H1 (cell line): ENCODE results near the gene DAGLA. TPM values are rescaled to one million over a fixed set of nuclear protein-coding genes. Genes with fewer than 3 reads are reported as not detected.

ENCODE experiments used
- CTCF ChIA-PET: fragments of 300-600 bp; sonication (Branson Sonifier 250); formaldehyde crosslinking; loops from one replicate; lab custom pipeline; 2021; ENCODE audit not compliant: partially characterized antibody; lab: Charles Lee
- POLR2A ChIA-PET: fragments of 300-600 bp; sonication (Branson Sonifier 250); formaldehyde crosslinking; loops from one replicate; lab custom pipeline; 2021; ENCODE audit warnings: inconsistent platforms; ENCODE audit not compliant: partially characterized antibody; lab: Charles Lee
- DNase-seq, 2 experiments: peaks; one replicate each; pipeline versions ENCODE4 v3.0.0 to v3.0.0-alpha.2; 2010 to 2022; ENCODE audit warnings: low spot score in 2 of 2, low read depth in 1 of 2, mixed read lengths in 1 of 2
- FAIRE-seq: peaks from 2 replicates; lab custom pipeline; 2011; peaks lifted over from hg19 to GRCh38; lab: Jason Lieb, UNC
- H2AFZ ChIP-seq: 2 replicates; pipeline ENCODE4 v1.8.1; 2012; ENCODE audit warnings: low read length, inconsistent platforms
- H2AK5ac ChIP-seq: 2 replicates; pipeline ENCODE4 v1.6.1; 2013; ENCODE audit warnings: low read depth, low read length
- H2BK120ac ChIP-seq: replicated peaks from 2 replicates; pipeline ENCODE3; 2013; ENCODE audit warnings: low read depth, low read length, inconsistent platforms
- H2BK12ac ChIP-seq: 2 replicates; pipeline ENCODE4 v1.6.1; 2013; ENCODE audit warnings: low read depth, low read length
- H2BK15ac ChIP-seq: 2 replicates; pipeline ENCODE4 v1.6.1; 2013; ENCODE audit warnings: low read length
- H2BK20ac ChIP-seq: 2 replicates; pipeline ENCODE4 v1.6.1; 2013; ENCODE audit warnings: low read length
- H2BK5ac ChIP-seq: 2 replicates; pipeline ENCODE4 v1.6.1; 2013; ENCODE audit warnings: low read depth, low read length
- H3K14ac ChIP-seq: 2 replicates; pipeline ENCODE4 v1.6.1; 2013; ENCODE audit warnings: inconsistent platforms; ENCODE audit not compliant: insufficient read length
- H3K18ac ChIP-seq: 2 replicates; pipeline ENCODE4 v1.6.1; 2013; ENCODE audit warnings: low read length; ENCODE audit errors: extremely low read depth
- H3K23ac ChIP-seq: 2 replicates; pipeline ENCODE4 v1.6.1; 2013; ENCODE audit warnings: inconsistent platforms; ENCODE audit not compliant: insufficient read length
- H3K23me2 ChIP-seq: 2 replicates; pipeline ENCODE4 v1.6.1; 2013; ENCODE audit warnings: low read depth, low read length
- H3K27ac ChIP-seq: 2 replicates; pipeline ENCODE4 v1.6.1; 2011; ENCODE audit warnings: low read depth, low read length, inconsistent platforms
- H3K27me3 ChIP-seq, 4 experiments: replicated peaks in 1 of 4; 1 replicate in 1 of 4; 2 replicates in 3 of 4; pipeline versions ENCODE4 v1.6.1 to v1.8.1; 2011 to 2013; ENCODE audit warnings: low read length in 3 of 4, mild to moderate bottlenecking in 3 of 4, inconsistent platforms in 2 of 4, mixed read lengths in 2 of 4, moderate library complexity in 1 of 4; ENCODE audit not compliant: control insufficient read depth in 3 of 4, insufficient read depth in 3 of 4; ENCODE audit errors: extremely low read depth in 1 of 4
- H3K36me3 ChIP-seq, 4 experiments: 2 replicates each; pipeline versions ENCODE4 v1.6.1 to v1.8.1; 2011 to 2013; ENCODE audit warnings: mild to moderate bottlenecking in 4 of 4, low read length in 3 of 4, moderate library complexity in 2 of 4, control low read depth in 1 of 4, inconsistent platforms in 1 of 4; ENCODE audit not compliant: insufficient read depth in 4 of 4, control insufficient read depth in 2 of 4
- H3K4ac ChIP-seq: replicated peaks from 2 replicates; pipeline ENCODE3; 2013; ENCODE audit warnings: low read length, low read depth, mixed read lengths, inconsistent platforms; ENCODE audit not compliant: insufficient read length
- H3K4me1 ChIP-seq, 4 experiments: replicated peaks in 1 of 4; 1 replicate in 1 of 4; 2 replicates in 3 of 4; pipeline versions ENCODE4 v1.6.1 to v1.8.1; 2011 to 2013; ENCODE audit warnings: low read length in 3 of 4, inconsistent platforms in 2 of 4, mixed read lengths in 1 of 4; ENCODE audit not compliant: insufficient read depth in 4 of 4, control insufficient read depth in 3 of 4
- H3K4me2 ChIP-seq, 2 experiments: 2 replicates each; pipeline versions ENCODE4 v1.6.1 to v1.8.1; 2011 to 2013; ENCODE audit warnings: low read depth in 2 of 2, low read length in 2 of 2, control low read depth in 1 of 2, inconsistent platforms in 1 of 2, mild to moderate bottlenecking in 1 of 2; ENCODE audit not compliant: insufficient read depth in 1 of 2
- H3K4me3 ChIP-seq, 4 experiments: fragments of 200-600, 300-600 bp in 1 of 4; sonication (generic), shearing (Covaris generic), sonication (Bioruptor Twin) in 1 of 4; 2 replicates each; pipeline versions ENCODE4 v1.5.1 to v1.8.1; 2011 to 2016; ENCODE audit warnings: low read length in 4 of 4, low read depth in 3 of 4, control low read depth in 2 of 4, inconsistent platforms in 2 of 4, mild to moderate bottlenecking in 2 of 4, mixed read lengths in 1 of 4, moderate library complexity in 1 of 4; ENCODE audit not compliant: insufficient read depth in 2 of 4; ENCODE audit errors: extremely low read depth in 1 of 4
- H3K56ac ChIP-seq: replicated peaks from 2 replicates; pipeline ENCODE3; 2013; ENCODE audit warnings: low read depth, mild to moderate bottlenecking, mixed read lengths, low read length, inconsistent platforms; ENCODE audit not compliant: insufficient read length
- H3K79me1 ChIP-seq: 2 replicates; pipeline ENCODE4 v1.6.1; 2013; ENCODE audit warnings: low read depth, low read length, control low read depth
- H3K79me2 ChIP-seq, 2 experiments: 2 replicates each; pipeline versions ENCODE4 v1.6.1 to v1.8.1; 2012 to 2013; ENCODE audit warnings: low read length in 2 of 2, mild to moderate bottlenecking in 2 of 2, inconsistent platforms in 1 of 2; ENCODE audit not compliant: insufficient read depth in 2 of 2, control insufficient read depth in 1 of 2
- H3K9ac ChIP-seq, 4 experiments: replicated peaks in 1 of 4; 1 replicate in 1 of 4; 2 replicates in 3 of 4; pipeline versions ENCODE4 v1.6.1 to v1.8.1; 2011 to 2013; ENCODE audit warnings: low read depth in 3 of 4, low read length in 3 of 4, control low read depth in 2 of 4, mild to moderate bottlenecking in 2 of 4, moderate library complexity in 2 of 4, inconsistent platforms in 1 of 4; ENCODE audit errors: extremely low read depth in 1 of 4
- H3K9me3 ChIP-seq, 2 experiments: 2 replicates each; pipeline versions ENCODE4 v1.6.1 to v1.8.1; 2012 to 2013; ENCODE audit warnings: mild to moderate bottlenecking in 2 of 2, moderate library complexity in 2 of 2, control low read depth in 1 of 2, inconsistent platforms in 1 of 2, low read depth in 1 of 2, low read length in 1 of 2, mixed read lengths in 1 of 2; ENCODE audit not compliant: insufficient read depth in 2 of 2
- H4K20me1 ChIP-seq, 2 experiments: replicated peaks in 1 of 2; 2 replicates each; pipeline versions ENCODE3 to v1.8.1; 2011 to 2013; ENCODE audit warnings: inconsistent platforms in 2 of 2, low read length in 2 of 2, mild to moderate bottlenecking in 1 of 2; ENCODE audit not compliant: insufficient read depth in 2 of 2, control insufficient read depth in 1 of 2
- H4K5ac ChIP-seq: 2 replicates; pipeline ENCODE4 v1.6.1; 2013; ENCODE audit warnings: low read length, low read depth, mixed read lengths, inconsistent platforms; ENCODE audit not compliant: insufficient read length
- H4K8ac ChIP-seq: 2 replicates; pipeline ENCODE4 v1.8.0; 2013; ENCODE audit warnings: mild to moderate bottlenecking, moderate library complexity, low read length, inconsistent platforms; ENCODE audit not compliant: insufficient read depth; ENCODE audit errors: extremely low read depth
- H4K91ac ChIP-seq: replicated peaks from 2 replicates; pipeline ENCODE3; 2013; ENCODE audit warnings: low read length, mixed read lengths, inconsistent platforms; ENCODE audit not compliant: insufficient read length
- ASH2L ChIP-seq: fragments of 200-600, 300-600 bp; sonication (generic); IDR thresholded peaks from one replicate; pipeline ENCODE4 v1.7.1; 2017; ENCODE audit warnings: low read length
- CHD2 ChIP-seq: IDR thresholded peaks from 2 replicates; pipeline ENCODE4 v1.6.1; 2012; ENCODE audit warnings: low read length, improper control_type of control experiment
- EP300 ChIP-seq, 2 experiments: IDR thresholded peaks; 1 replicate in 1 of 2; 2 replicates in 1 of 2; pipeline ENCODE4 v1.6.1; 2011 to 2012; ENCODE audit warnings: low read depth in 2 of 2, low read length in 2 of 2, mild to moderate bottlenecking in 2 of 2, borderline replicate concordance in 1 of 2, inconsistent platforms in 1 of 2, moderate library complexity in 1 of 2
- KDM1A ChIP-seq: fragments of 200-600, 300-600 bp; sonication (generic); IDR thresholded peaks from 2 replicates; pipeline ENCODE4 v1.7.1; 2016; ENCODE audit warnings: mild to moderate bottlenecking, low read length, borderline replicate concordance
- NANOG ChIP-seq: IDR thresholded peaks from 2 replicates; pipeline ENCODE4 v1.6.1; 2011; ENCODE audit warnings: low read length, low read depth, mild to moderate bottlenecking, inconsistent platforms; ENCODE audit not compliant: insufficient read depth, poor library complexity, severe bottlenecking
- NRF1 ChIP-seq: IDR thresholded peaks from 2 replicates; pipeline ENCODE4 v1.6.1; 2011; ENCODE audit warnings: mild to moderate bottlenecking, low read depth, low read length, improper control_type of control experiment
- POLR2A ChIP-seq, 2 experiments: IDR thresholded peaks; 1 replicate in 1 of 2; 2 replicates in 1 of 2; pipeline ENCODE4 v1.6.1; 2011; ENCODE audit warnings: low read depth in 2 of 2, low read length in 2 of 2, mild to moderate bottlenecking in 2 of 2; ENCODE audit errors: control extremely low read depth in 1 of 2
- SRF ChIP-seq: IDR thresholded peaks from 2 replicates; pipeline ENCODE4 v1.6.1; 2011; ENCODE audit warnings: mild to moderate bottlenecking, low read depth, low read length, moderate library complexity
- WGBS, 2 experiments: shearing (Covaris generic) in 1 of 2; methylation state at CpG; one replicate each; pipeline versions ENCODE4 v1.1.6 to v1.1.7; 2013 to 2015; ENCODE audit warnings: low lambda C conversion rate in 2 of 2, mixed read lengths in 2 of 2, inconsistent platforms in 1 of 2, low coverage in 1 of 2, missing lambda C conversion rate in 1 of 2; ENCODE audit not compliant: insufficient replicate concordance in 2 of 2, insufficient coverage in 1 of 2, insufficient read length in 1 of 2; ENCODE audit errors: extremely low coverage in 1 of 2, missing lambda C conversion rate in 1 of 2; 5-methylcytosine and 5-hydroxymethylcytosine counted together
- polyA plus RNA-seq, 7 experiments: library from polyadenylated mRNA; depleted of rRNA in 3 of 7; stranded (reverse) in 5 of 7; unstranded in 2 of 7; fragments of >200 nt in 5 of 7; fragments of 200-250 nt in 2 of 7; gene quantifications; 1 replicate in 5 of 7; 2 replicates in 1 of 7; 4 replicates in 1 of 7; pipeline versions ENCODE4 v1.2.1 to v1.2.3, GENCODE V29; 2011 to 2013; ENCODE audit warnings: missing spikeins in 2 of 7, mixed read lengths in 2 of 7
- total RNA-seq: library from RNA; stranded (reverse); fragmentation: NEBNext Ultra II Directional; extraction: Animal tissue kit (Norgen Biotek cat#: 25700); gene quantifications from 2 replicates; pipeline ENCODE4 v1.2.1, GENCODE V29; 2021

DAGLA gene
- total and polyA plus RNA-seq, 2 of the 8 experiments (the other 6 are each of a cell fraction or from before 2014, with no cell fraction given), result 3.6 to 6.6 TPM

DNA sequence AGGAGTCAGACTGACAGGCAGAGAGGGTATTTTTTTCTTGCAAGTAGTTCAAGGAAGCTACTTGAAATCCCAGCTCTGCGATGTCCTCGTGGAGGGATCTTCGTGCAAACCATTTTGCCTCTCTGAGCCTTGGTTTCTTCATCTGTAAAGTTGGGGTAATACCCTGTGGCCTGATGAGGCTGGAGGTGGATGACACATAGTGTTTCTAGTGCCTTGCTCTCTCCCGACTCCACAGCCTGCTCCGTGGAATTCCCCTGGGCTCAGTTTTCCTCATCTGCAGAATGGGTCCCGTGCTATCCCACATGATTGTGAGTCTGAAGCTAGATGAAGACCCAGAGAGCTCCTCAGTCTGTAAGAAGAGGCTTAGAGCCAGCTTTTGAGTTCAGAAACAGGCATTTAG, 32.7 kb downstream of the DAGLA start:
- Histone ChIP-seq H3K23me2 (no peaks in the 10 kb centered on the region; the same call in 1 of the 2 replicates), H3K27ac (no peak overlapping the region), H2AFZ (no peak overlapping the region), H2BK15ac (no peak overlapping the region), H2BK120ac (no peak overlapping the region), H3K4me1 (peaks cover 0 to 29% (median 21%) of the 10 kb centered on the region in 4 experiments; a peak in 6 of 7 replicates), H3K36me3 (no peaks in the 10 kb centered on the region), H3K23ac (no peak overlapping the region), H4K8ac (no peak overlapping the region), H4K91ac (no peak overlapping the region)
- POLR2A ChIA-PET, result no interaction called here
- no peak for FAIRE-seq
- no peak for TF ChIP-seq POLR2A (IDR thresholded peaks at IDR 0.05; ENCODE audit: control extremely low read depth in 1 of 2, low read depth in 2 of 2, low read length in 2 of 2)
- no peak for TF ChIP-seq NRF1
- no peak for TF ChIP-seq SRF
- no peak for TF ChIP-seq NANOG
- TF ChIP-seq ASH2L, result no peak
- TF ChIP-seq CHD2, result no peak
- TF ChIP-seq EP300 (IDR thresholded peaks at IDR 0.05; ENCODE audit: borderline replicate concordance in 1 of 2, low read depth in 2 of 2, low read length in 2 of 2), result no peak
- TF ChIP-seq KDM1A, result peak; percentile 66; the same call in 1 of the 2 replicates
- TF ChIP-seq, all 59 proteins: peak for 1
- WGBS, 2 experiments, result 94% methylated on average over 6 of the region's 6 CpGs; no CpG with 5 or more reads in 1 of the 2 experiments
- no peak overlapping the region for H3K4ac ChIP-seq
- H3K79me1 ChIP-seq, result no peaks in the 10 kb centered on the region
- no peak overlapping the region for H2AK5ac ChIP-seq
- H4K20me1 ChIP-seq, result no peaks in the 10 kb centered on the region
- H3K18ac ChIP-seq, result no peak overlapping the region
- no peak overlapping the region for H2BK12ac ChIP-seq
- no peak overlapping the region for H2BK20ac ChIP-seq
- CTCF ChIA-PET, result interaction anchor here (0.7 to 7.9 kb wide), 6 partner anchors 8 to 86 kb away, joined by 3 to 47 read pairs (median 4); no protein-coding TSS in a partner anchor
- no peaks in the 10 kb centered on the region for H3K9me3 ChIP-seq
- H3K9ac ChIP-seq, result no peak overlapping the region
- H3K27me3 ChIP-seq, result no peaks in the 10 kb centered on the region
- H3K4me2 ChIP-seq, result no peak overlapping the region
- no peaks in the 10 kb centered on the region for H3K79me2 ChIP-seq
- DNase-seq, result no peak
- H3K14ac ChIP-seq, result no peak overlapping the region
- H2BK5ac ChIP-seq, result no peak overlapping the region
- H3K56ac ChIP-seq, result no peak overlapping the region
- H4K5ac ChIP-seq, result no peak overlapping the region
- H3K4me3 ChIP-seq, result no peak overlapping the region
